Iris pigment epithelial cell (primary cell): ENCODE data around the gene OAT.
"Not testable (repeated sequence)": the region's sequence is repeated elsewhere in the genome, so short reads cannot be mapped to it uniquely, and the experiment has no call there.

Experiments
- DNase-seq: peaks from one replicate; pipeline ENCODE4 v3.0.0-alpha.2; 2011; ENCODE audit warnings: low read depth

OAT gene

DNA sequence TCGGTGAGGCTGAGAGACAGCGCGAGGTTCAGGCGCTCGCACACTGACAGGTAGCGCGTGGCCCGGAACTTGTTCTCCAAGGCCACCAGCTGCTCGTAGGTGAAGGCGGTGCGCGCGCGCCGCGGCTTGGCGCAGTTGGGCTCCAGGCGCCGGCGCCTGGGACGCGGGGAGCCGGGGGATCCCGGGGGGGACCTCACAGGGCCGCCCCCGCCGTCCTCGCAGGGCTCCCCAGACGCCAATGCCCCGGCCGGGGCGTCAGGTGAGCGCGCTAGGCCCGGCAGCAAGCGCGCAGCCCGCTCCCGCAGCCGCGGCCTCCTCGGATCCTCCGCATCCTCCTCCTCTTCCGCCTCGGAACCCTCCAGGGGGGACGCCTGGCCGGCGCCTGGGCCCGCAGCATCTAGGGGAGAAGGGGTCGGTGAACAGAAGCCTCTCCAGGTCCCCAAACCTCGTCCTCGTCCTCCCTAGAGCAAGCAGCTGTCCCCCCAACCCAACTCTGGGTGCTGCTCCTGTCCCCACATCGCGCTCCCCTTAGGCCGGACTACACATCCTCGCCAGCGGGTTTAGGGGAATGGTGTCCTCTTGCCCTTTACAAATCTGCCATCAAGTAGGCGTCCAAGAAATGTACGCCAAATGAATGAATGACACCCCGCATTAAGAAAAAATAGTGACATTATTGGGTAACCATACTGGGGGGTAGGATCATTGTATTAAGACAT is 29.2 kb upstream of the OAT start:
- no peak for DNase-seq

DNA sequence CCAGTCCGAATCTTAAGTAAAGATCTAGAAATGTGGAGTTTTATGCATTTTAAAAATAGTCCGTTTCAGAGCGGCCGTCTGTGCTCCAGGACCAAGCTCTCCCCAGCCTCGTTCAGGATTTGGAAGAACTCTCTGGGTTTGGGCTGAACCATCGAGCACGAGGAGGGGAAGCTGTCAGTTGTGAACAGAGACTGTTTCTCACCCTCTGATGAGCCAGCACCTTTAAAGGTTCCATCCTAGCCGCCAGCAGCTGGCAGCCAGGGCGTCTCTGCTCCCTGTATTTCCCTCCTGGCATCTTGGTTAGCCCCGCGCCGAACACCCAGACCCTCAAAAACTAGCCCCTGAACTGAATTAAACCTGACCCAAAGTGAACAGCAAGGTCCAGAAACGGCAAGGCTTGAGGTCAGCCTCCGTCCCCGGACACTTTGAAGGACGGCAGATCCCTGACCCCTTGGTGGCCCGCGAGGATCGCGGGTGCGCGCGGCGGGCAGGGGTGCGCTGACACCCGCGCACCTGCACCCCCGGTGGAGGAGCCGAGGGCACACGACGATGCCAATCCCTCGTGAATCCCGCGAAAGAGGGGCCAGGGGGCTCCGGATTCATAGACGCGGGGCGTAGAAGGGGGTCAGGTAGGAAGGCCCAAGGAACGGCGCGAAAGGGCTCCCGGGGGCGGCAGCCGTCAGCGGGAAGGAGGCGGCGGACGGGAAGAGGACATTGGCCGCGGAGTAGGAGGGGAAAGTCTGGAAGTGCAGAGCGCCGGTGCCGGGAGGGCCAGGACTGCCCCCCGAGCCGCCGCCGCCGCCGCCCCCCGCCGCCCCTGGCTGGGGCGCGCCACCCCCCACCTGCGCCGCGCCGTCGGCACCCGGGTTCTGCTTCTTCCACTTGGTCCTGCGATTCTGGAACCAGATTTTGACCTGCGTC is 28.4 kb upstream of the OAT start:
- DNase-seq = no peak

DNA sequence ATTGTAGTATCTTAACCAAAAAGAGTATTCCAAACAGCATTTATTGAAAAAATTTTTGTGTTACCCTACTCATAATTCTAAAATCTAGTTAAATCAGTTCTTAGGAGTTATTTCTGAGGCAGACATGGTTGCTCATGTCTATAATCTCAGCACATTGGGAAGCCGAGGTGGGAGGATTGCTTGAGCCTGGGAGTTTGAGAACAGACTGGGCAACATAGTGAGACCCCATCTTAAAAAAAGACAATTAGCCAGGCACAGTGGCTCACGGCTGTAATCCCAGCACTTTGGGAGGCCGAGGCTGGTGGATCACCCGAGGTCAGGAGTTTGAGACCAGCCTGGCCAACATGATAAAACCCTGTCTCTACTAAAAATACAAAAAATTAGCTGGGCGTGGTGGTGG is 23.0 kb upstream of the OAT start:
- not testable (repeated sequence) for DNase-seq

DNA sequence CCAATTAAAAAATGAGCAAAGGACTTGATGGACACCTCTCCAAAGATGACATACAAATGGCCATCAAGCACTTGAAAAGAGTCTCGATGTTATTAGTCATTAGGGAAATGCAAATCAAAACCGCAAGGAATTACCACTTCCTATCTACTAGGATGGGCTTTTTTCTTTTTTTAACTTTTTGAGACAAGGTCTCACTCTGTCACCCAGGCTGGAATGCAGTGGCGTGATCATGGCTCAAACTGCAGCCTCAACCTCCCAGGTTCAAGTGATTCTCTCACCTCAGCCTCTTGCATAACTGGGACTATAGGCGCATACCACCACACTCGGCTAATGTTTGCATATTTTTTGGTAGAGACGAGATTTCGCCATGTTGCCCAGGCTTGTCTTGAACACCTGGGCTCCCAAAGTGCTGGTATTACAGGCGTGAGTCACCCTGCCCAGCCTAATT is 17.5 kb upstream of the OAT start:
- DNase-seq = no peak

DNA sequence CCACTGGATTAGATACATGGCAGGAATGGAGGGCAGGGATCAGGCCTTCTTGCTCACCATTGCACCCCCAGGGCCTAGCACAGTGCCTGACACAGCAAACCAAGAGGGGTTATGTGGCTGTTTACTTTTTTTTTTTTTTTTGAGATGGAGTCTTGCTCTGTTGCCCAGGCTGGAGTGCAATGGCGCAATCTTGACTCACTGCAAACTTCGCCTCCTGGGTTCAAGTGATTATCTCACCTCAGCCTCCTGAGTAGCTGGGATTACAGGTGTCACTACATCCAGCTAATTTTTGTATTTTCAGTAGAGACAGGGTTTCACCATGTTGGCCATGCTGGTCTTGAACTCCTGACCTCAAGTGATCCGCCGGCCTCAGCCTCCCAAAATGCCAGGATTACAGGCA is 17.0 kb upstream of the OAT start:
- DNase-seq = not testable (repeated sequence)

DNA sequence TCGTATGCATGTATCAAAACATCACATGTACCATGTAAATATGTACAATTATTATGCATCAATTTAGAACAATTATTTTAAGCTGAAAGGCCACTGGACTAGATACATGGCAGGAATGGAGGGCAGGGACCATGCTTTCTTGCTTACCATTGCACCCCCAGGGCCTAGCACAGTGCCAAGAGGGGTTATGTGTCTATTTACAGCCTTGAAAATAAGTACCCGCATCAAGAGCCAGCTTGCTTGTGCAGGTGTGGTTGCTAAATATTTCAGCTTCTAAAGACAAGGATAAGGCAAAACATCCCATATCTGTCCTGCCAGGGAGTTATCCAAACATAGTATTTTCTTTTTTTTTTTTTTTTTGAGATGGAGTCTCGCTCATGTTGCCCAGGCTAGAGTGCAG is 14.7 kb upstream of the OAT start:
- DNase-seq = no peak

DNA sequence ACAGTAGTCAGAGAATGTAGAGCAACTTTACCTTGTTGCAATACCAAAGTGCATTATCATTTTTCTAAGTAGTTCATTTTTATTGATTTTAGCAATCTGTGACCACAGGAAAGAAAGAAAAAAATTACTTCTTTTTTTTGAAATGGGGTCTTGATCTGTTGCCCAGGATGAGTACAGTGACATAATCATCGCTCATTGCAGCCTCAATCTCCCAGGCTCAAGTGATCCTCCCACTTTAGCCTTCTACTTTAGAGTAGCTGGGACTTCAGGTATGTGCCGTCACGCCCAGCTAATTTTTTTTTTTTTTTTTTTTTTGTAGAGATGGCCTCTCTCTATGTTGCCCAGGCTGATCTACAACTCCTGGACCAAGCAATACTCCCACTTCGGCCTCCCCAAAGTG is 11.4 kb upstream of the OAT start:
- no peak for DNase-seq

DNA sequence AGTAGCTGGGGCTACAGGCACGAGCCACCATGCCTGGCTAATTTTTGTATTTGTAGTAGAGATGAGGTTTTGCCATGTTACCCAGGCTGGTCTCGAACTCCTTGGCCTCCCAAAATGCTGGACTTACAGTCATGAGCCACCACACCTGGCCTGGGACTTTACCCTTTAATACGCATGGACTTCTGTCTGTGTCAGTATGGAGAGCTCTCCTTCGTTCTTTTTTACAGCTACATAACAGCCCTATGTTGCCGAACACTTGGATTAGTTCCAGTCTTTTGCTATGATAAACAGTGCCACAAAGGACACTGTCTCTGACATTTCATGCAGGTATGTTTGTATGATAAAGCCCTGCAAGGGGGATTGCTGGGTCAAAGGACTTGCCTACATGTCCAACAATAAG is 10.9 kb upstream of the OAT start:
- DNase-seq = no peak

DNA sequence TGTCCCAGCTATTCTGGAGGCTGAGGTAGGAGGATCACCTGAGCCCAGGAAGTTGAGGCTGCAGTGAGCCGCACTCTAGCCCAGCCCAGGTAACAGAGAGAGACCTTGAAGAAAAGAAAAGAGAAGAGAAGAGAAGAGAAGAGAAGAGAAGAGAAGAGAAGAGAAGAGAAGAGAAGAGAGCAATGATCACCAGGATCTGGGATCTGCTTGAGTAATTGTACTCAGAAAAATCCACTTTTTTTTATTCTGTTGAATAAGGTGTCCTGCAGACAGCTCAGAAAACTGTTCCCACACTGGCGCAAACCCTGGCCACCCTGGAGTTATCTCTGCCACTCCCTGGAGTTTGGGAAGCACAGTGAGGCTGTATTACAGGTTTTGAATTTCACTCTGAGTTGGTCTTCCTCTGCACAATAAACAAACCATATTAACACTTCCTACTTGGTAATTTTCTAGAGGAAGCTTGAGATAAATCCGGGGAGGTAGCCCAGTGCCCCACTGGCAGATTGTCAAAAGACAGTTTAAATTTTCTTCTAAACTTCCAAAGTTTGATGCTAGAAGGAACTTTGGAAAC is 9.6 kb upstream of the OAT start:
- no peak for DNase-seq

DNA sequence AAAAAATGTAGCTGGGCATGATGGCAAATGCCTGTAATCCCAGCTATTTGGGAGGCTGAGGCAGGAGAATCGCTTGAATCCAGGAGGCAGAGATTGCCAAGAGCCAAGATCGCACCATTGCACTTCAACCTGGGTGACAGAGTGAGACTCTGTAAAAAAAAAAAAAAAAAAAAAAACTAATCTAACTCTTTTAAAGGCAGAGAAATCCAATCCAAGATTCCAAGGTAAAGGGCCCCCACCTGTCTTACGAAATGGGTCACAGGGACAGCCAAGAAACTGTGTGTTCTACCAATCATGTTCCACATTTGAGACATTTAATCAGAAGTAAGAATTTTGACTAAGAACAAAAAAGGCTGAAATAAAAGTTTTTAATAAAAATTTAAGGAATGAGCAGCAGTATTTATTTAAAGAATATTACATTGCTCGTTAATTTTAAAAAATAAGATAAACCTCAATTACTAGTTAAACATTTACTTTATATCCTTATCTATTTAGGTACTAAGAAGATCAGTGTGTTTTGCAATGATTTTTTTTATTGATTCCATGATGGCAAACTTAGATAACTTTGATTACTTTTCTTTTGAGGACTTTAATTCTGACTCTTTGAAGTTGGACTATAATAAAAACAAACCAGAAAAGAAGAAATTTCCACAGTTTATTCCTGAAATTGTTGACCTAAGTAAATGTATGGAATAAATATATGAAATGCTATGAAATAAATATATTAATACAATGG is 6.7 kb upstream of the OAT start:
- no peak for DNase-seq

DNA sequence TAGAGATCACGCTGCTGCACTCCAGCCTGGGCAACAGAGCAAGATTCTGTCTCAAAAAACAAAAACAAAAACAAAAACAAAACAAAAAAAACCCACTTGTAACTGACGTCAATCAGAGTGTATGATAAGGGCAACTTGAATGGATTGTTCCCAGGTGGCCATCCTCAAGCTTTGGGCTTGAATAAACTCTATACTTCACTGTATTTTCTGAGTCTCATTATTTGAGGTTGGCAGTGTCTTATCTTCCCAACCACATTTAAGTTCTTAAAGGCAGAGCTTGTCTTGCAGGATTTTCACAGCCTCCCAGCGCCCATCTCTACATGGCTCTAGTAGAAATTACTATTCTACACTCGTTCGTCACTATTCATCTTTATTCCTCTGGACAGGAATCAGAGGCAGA is 5.1 kb upstream of the OAT start:
- DNase-seq = no peak

DNA sequence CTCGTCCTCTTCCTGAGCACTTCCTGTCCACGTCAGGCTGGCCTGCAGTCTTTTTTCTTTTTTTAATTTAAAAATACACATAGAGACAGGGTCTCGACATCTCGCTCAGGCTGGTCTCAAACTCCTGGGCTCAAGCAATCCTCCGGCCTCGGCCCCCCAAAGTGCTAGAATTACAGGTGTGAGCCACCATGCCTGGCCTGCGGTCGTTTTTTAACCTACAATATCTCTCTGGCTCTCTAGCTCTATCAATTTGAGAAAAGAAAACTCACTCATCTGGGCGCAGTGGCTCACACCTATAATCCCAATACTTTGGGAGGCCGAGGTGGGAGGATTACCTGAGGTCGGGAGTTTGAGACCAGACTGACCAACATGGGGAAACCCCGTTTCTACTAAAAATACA is 4.0 kb upstream of the OAT start:
- no peak for DNase-seq

DNA sequence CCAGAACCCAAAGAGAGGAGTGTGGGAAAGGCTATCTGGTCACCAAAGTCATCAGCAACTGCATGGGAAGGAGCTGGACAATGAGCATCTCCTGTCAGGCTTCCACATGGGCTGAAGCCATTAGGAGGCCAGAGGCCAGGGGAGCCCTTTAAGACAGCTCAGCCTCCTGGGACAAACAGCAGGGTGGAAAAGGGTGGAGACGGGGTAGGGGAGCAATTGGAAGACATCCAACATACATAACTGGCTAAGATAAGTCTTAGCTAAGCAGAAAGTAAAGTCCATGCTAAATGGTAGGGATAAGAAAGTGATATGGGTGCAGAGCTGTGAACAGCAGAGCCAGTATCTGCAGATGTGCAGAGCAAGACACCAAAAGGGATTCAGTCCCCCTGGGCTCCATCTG is 1.5 kb upstream of the OAT start:
- no peak for DNase-seq

DNA sequence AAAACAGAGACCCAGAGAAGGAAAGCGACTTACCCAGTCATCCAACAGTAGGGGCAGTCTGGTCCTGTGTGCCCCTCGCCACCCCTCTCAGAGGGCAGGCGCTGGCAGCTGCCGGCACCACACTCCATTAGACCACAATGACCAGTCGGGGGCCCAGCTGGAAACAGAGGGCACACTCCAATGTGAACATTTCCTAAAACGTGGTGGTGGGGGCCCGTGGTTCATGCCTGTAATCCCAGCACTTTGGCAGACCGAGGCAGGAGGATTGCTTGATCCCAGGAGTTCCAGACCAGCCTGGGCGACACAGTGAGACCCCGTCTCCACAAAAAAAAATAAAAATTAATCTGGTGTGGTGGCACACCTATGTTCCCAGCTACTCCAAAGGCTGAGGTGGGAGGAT is 912 bp upstream of the OAT start:
- DNase-seq = no peak

DNA sequence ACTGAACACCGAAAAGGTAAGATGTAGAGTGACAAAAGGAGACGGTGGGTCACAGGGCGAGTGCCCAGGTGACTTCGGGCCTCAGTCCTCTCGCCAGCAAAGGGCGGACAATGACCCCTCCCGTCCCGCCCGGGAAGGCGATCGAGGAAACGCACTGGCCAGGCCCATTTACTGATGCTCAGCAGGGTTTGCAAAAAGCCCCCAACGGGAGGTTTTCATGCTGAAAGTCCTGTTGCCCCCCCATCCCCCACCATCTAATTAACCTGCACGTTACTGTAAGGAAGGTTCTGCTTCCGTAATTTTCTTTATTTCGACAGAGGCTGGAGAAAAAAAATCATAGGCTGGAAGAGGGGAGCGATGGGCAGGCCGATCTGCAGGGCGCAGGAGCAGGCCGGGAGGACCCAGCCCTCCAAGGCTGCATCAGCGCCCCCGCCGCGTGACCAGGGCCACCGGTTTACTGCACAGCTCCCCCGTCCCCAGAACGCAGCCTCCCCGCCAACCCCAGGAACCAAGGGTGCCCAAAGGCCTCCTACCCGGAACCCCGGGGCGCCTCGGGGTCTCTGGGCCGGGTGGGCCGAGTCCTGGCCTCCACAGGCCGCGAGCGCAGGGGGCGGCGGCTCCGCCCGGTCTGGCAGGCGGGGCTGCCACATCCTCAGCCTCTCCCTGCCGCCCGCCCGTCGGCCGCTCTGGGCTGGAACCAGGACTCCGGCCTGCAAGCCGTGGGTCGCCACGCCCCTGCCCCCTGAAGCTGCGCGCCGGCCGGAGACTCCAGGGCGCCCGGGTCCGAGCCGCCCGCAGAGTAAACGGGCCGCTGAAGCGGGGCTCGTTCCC is 613 bp downstream of the OAT start:
- peak; percentile 67 for DNase-seq

DNA sequence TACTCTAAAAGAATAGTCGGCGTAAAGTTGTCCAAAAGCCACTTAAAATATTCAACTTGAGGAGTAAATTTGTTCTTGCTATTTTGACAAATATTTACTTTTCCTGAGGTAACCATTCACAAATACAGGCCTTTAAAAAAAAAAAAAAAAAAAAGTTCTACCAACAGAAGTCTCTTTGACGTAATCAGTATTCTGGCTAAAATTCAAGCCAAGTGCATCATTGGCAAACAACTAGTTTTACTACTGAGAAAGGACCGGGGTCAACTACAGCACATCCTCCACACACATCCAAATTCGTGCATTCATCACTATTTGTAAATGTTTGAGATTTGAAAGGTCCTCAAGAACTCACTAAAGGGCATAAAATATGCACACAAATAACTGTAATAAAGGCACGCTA is 2.0 kb downstream of the OAT start:
- DNase-seq = peak; percentile 31

DNA sequence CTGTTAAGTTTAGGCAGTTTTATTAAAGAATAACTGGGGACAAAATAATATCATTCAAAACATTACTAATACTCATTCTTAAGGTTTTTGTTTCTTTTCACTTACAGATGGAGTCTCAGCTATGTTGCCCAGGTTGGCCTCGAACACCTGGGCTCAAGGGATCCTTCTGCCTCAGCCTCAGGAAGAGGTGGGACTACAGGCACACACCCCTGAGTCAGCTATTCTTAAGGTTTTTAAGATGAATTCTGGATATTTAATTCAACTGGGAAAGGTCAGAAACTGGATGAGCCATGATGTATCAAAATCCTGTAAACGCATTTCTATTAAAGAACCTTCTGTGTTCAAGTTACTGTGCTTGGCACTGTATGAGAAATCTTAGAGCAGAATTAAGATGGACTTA is 3.5 kb downstream of the OAT start:
- DNase-seq = no peak

DNA sequence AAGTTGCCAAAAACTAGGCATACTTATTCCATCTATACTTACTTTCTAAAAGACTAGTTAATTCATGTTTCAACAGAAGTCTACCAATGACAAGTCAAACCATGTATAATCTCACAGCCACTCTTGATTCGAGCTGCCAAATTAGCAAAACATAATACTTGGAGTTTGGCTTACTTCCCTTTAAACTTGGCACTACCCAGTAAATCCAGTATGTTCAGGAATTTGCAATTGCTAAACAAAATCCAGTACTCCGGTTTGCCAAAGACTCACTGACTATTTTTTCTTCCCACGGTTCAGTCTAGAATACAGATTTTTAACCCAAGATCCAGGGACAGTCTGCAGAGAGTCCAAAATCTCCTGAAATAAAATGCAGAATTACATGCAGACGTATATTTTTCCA is 4.6 kb downstream of the OAT start:
- DNase-seq = peak; percentile 13

DNA sequence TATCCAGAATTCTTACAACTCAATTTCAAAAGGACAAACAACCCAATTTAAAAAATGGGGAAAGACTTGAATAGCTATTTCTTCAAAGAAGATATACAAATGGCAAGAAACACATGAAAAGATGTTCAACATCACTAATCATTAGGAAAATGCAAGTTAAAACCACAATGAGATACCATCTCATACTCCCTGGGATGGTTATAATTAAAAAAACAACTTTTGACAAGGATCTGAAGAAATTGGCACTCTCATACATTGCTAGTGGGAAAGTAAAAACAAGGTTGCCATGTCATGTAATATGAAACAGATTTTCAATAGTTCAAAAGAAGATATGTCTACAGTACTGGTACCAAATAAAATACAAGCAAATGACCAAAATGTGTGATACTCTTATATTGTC is 9.0 kb downstream of the OAT start:
- DNase-seq = no peak

DNA sequence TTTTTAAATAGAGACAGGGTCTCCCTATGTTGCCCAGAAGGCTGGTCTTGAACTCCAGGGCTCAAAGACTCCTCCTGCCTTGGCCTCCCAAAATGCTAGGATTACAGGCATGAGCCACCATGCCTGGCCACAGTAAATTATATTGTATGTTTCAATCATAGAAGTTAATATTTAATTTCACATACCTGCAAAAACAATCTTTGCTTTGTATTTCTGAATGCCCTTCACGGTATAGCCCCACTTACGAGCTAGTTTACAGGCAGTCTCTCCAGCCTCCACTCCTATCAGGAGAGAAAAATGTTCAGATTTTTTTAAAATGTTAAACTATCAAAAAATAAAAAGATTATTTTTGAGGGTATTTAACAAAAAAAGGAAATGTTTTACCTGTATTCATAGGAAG is 10.4 kb downstream of the OAT start:
- DNase-seq = no peak

DNA sequence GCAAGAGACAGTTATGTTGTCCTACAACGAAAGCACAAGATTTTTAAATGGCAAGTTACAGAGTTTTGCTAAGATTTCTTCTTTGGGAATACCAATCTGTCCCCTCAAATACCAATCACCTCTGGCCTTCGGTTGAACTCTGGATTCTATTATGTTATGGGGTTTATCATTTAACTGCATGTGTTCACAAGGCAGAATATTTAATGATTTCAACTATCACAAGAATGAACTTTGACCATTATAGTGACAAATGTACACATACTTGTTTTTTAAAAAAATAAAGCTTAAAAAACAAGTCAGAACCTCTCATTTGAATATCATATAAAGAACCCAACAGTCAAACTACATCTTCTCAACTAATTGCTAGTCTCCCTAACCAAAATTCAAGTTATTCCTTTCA is 11.3 kb downstream of the OAT start:
- DNase-seq = no peak

DNA sequence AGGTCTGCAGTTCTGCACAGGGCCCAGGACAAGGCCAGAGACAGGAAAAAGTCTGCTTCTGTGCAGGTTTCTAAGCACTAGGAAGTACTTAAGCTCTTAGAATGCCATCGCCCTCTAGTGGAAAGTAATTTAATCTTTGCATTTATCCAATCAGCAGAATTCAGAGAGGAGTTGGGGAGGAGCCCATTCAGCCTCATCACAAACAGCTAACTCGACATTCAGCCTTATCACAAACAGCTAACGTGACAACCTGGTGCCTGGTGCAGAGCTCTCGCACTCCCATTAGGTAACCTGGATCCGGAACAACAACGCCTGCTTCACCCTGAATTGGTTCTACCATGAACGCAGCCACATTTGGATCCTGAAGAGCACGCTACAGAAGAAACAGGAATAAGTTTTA is 15.2 kb downstream of the OAT start:
- DNase-seq = peak; percentile 84
